SHP77 treated with DMSO at 0.1 percent for 48 hours (cell line): Measurements from ENCODE around the gene TTC34.

Experiments
- DNase-seq: peaks from one replicate; lab custom pipeline; 2025; lab: John Stamatoyannopoulos, UW

Gene TTC34

DNA sequence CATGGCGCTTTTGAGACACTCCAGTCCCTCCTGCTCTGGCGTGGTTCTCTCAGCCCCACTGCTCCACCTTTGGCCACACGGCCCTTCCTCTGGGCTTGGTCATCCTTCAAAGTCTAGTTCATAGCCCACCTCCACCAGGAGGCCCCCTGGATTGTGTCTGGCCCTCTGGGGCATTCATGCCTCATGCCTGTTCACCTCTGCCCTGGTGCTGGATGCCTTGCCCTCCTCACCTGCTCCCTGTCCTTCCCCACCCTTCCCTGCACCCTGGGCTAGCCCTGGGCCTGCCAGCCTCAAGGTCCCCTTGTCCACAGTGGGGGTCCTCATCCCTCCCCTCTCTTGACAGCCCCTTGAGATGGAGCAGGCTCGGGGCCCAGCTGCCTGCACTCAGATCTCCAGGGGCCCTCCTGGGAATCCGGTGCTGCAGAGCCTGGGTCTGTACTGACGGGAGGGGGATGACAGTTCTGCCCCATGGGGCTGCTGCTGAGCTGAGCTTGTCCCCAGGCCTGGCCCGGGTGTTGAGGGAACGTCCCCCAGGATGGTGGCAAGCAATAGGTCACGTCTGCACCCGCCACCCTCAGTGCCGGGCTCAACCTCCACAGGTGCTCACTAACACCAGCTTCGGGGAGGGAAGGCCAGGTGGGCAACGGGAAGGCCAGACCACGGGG lies 196.5 kb downstream of the TTC34 start:
- DNase-seq = no peak

DNA sequence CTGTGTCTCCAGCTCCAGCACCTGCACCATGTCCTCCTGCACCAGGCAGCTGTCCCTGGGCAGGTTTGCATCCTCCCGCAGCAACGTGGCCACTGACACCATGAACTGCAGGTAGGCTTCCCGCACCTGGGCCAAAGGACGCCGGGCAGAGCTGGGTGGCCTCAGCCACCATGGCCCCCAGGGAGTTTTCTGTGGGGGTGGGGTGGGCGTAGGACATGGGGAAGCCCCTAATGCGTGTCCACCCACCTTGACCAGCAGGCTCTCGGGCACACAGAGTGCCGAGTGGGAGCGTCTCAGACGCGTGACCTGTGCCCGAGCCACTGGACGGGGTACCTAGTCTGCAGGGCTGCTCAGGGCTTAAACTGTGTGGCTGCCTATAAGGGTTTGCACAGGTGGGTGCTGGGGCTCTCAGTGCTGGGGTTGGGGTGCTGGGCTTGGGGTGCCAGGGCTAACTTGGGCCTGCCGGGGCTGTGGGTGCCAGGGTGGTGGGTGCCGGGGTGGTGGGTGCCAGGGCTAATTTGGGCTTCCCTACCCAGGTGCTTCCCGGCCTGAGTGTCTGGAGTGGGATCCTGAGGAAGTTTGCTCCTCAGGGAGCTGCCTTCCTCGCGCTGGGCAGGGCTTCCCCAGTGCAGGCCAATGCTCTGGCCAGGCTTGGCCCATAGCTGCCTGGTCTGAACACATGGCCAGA lies 197.2 kb downstream of the TTC34 start:
- DNase-seq = no peak

DNA sequence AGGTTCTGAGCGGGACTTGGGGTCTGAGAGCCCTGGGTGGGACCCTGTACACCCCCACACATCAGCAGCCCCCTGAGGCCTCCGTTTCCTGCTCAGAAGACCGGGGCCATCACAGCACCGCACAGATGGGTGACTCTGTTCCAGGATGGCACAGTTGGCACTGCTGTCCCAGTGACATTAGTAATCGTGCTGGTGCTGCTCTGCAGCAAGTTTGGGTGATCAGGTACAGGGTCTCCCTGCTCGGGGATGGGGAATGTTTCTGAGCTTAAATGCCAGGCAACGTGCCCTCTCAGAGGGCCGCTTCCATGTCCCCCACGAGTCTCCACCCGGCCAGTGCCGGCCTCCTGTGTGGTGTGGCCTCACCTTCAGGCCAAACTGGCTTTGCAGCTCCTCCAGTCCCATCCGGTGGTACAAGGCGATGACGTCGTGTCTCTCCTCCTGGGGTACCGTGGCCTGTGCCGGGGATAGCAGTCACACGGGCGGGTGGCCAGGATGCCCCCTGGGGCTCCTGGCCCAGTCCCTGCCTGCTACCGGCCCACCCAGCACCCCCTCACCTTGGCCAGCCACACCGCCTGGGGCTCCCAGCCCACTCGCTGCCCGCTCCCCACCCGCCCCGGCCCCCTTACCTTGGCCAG lies 197.9 kb downstream of the TTC34 start:
- no peak for DNase-seq

DNA sequence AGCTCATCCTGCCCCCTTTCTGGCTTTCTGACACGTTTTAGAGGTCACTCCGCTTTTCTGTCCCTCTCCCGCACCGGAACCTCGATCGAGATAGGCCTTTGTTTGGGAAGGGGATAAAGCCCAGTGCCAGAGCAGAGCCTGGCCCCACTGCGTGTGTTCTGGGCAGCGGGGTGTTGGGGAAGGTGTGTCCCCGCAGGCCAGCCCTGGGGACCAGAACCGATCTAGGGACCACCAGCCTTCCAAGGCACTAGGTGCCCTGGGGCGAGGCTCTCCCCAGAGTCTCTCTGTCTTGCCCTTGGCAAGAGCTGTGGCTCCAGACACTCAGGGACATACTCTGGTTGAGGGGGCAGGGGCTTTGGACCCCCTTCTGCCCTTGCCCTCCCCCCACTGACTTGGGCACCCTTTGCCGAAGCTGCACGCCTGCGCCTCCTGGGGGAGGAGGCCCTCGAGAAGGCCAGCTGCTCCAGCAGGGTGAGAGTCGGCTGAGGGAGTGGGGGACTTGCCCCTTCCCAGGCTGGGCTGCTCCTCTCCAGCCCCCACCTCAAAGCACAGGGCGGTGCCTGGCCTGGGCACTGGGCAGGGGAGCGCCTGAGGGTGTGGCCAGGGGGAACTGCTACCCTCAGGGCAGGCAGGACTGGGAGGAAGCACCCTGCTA lies 198.5 kb downstream of the TTC34 start:
- no peak for DNase-seq

DNA sequence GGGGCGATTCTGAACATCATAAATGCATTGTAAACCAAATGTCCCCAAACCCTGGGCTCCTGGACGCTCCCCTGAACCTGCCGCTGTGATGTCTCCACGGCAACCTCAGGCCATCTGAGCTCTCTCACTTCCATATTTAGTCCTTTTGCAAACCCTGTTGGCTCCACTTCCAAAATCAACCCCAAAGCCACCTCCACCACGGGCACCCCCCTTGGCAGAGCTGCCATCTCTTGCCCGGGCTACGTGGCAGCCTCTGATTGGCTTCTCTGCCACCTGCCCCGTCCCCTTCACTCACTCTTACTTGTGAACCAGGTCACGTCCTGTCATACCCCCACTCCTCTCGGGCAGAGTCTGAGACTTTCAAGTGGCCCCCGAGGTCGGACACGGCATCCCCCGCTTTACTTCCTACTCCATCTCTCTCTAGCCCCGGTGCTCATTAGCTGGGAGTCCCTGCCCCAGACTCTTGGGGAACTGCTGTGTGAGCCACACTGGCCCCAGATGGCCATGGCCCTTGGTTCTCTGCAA lies 199.1 kb downstream of the TTC34 start:
- DNase-seq = no peak

DNA sequence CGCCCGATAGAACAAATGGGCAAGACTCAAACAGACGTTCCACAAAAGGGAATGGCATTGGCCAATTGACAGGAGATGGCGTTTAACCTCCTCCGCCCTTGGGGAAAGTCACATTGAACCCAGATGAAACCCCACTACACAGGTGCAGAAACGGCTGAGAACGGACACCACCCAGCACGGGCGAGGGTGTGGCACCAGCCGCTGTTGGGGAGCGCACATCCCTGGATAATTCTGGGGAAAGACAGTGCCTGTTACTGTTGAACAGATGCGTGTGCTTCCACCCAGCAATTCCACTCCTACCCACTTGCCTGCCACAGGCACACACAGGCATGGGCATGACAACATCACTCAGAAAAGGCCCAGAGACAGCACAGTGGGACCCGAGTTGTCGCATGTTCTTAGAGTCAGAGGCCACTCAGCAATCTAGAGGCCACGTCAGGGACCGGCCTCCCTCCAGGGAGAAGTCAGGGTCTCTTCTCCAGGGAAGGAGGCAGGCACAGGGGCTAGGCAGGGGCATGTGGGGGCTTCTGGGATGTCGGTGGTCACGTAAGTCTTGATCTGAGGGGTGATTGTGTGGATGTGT lies 199.7 kb downstream of the TTC34 start:
- DNase-seq = no peak

DNA sequence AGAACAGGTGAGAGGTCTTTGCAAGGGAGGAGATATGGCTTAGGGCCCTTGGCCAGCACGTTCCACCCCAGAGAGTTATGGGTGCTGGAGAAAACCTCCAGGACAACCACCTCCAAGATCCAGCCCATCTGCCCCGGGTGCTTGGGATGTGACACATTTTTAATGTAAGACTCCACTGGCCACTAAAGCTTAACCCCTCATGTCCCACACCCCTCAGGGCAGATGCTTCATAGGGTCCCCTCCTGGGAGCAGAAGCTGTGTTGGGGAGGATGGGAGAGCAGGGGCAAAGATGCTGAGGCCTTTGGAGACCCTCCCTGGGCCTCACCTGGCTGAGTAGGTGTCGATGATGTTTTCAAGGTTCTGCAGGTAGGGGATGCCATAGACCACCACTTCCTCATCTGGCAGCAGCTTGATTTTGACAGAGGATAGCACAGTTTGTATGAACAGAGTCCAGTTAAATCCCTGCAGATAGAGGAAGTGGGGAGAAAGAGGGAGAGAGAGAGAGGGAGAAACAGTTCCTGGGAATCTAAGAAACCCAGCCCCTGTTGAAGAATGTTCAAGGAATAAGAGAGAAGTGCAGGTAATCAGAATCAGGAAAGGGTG lies 203.1 kb downstream of the TTC34 start:
- no peak for DNase-seq

DNA sequence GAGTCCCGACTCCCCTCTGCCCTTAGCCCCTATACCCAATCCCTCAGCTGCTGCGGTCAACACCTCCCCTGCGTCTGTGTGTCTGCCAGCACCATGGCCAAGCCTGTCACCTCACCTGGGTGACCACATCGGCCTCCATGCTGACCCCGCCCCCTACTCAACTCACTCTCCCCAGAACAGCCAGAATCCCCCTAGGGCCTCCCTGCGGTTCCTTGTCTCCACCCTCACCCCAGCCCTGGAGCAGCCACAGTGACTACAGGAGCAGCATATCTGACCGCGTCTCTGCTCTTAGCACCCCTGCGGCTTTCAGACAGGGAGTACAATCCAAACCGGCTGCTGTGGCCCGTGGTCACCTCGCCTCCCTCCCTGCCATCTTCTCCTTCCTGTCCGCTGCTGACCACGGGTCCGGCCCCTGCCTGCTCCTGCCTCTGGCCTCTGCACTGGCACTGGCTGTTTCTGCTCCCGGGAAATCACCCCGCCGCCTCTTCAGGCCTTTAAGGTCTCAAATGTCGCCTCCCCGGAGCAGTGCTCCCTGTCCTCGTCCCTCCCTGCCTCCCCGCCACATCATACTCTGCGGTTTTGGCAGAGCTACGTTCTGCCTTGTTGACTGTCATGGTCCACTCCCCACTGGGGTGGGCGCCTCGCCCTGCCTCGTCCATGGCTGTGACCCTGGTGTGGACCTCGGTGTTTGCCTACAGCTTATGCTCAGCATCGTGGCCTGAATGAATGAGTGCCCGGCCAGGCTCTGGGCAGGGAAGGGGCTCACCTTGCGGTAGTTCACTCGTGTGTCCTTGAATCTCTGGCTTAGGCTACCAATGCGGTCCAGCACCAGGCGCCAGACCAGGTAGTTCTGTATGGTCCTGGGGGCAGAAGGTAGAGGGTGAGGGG lies 203.8 kb downstream of the TTC34 start:
- DNase-seq = no peak

DNA sequence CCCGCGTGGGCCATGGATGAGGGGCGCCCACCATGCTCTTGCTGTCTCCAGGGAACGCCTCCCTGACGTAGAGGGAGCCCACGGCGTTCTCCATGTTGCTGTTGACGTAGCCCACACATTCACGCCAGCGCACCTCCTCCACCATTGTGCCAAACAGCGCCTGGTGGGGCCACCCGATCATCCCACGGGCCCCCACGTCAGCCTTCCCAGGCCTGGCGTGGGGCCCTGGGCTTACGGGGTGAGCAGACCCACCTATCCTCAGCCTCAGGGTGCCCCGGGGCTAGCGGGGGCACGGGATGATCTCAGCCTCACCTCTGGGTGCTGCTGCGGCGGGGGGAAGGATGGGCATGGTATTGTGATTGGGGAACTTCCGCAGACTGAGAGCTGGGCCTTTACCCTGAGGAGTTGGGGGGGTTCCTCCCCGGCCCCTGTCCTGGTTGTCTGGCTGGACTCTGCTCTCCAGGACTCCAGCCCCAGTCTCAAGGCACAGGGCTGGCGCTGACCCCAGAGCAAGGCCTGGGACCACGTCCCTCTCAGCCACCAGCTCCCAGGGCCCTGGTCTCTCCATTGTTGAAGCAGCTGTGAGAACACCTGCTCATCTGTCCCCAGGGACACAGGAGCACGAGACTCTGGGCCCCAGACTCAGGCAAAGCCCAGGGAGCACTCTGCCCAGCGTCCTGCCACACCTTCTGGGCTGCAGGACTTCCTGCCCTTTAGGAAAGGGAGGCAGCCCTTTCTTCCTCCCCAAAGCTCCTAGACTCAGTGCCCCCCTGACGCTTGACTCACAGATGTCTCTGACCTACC lies 204.8 kb downstream of the TTC34 start:
- DNase-seq = no peak

DNA sequence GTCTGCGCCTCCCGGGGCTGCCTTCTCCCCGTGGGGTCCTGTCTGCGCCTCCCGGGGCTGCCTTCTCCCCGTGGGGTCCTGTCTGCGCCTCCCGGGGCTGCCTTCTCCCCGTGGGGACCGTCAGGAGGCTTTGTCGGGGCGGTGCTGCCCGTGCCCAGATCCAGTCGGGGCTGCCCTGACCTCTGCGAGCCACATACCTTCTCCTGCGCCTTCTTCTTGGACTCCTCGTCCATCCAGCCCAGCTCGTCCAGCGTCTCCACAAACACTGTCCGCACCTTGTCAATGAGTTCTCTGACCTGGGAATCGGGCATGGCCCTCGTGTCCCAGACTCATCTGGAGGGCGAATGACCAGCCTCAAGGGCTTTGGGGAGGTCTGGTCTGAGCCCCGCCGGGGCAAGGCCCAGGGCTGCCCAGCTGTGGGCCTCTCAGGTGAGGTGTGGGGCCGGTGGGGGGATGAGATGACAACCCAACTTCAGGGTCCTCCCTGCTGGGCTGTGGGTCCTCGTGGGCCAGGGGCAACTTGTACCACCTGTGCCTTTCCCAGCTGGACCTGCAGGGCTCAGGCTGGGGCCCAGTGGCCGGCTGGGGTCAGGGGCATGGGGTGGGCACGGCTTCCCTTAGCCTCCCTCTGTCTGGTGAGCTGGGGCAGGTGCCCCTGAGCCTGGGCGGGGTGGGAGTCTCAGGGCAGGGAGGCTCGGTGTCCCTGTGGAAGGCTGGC lies 205.5 kb downstream of the TTC34 start:
- no peak for DNase-seq

DNA sequence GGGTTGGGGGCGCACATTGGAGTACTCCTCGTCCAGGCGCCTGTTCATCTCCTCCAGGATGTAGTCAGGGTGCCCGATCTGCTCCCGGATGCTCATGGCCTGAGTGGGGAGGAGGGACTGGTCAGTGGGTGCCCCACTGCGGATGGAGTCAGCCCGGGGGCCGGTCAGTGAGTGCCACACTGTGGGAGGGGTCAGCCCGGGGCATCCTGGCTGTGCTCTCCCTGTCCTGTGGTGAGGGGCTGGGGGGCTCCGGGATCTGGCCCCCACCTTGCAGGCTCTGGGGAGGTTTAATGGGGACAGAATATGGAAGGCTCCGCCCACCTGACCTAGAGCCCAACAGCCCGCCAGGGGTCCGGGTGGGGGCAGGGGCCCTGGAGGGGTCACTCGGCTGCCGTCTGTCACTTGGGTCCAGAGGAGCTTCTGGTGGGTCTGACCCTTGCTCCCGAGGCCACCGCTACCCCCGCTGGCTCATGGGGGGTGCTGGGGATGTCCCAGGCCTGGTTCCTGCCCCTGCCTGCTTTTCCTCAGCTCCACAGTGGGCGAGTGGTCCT lies 206.2 kb downstream of the TTC34 start:
- DNase-seq = no peak

DNA sequence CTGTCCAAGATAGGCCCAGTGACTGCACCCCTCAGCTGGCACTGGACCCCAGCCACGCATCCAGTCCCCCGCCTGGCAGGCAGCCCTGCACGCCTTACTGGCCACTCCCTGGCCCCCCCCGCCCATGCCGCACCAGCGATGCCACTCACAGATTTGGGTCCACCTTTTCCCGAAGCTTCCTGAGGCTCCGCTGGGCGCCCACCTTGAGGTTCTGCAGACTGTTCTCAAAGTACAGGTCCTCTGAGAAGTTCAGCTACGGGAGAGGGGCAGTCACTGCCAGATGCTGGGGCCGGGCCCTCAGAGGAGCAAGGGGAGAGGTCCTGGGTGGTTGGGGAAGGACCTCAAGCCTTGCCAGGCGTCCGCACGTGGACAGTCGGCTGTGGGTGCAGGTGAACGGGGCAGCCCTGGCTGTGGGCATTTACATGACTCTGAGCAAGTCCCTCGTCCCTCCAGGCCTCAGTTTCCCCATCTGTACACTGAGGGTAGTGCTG lies 206.8 kb downstream of the TTC34 start:
- DNase-seq = no peak

DNA sequence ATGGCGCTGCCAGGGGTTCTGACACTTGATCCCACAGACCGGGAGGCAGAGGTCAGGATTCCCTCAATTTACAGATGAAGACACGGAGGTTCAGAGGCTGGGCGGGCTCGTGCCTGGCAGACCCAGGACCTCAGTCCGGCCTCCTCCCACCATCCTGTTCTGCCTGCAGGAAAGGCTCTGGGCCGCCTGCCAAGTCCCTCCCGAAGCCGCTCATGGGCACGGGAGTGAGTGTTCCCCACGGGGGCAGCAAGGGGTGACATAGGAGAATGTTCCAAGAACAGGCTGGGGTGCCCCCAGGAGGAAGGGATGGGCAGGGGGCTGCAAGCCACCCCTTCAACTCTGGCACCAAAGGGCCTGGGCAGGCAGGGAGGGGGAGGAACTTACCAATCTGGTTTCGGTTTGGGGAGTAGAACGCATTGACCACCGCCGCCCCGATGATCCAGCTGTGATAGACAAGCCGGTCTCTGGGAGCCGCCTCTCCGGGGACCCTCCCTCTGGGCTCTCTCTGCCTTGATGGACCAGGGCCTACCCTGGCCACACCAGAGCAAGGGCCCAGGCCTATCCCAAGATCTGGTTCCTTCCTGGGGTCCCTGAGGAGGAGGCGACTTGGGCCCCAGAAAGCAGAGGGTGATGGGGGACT lies 207.4 kb downstream of the TTC34 start:
- no peak for DNase-seq

DNA sequence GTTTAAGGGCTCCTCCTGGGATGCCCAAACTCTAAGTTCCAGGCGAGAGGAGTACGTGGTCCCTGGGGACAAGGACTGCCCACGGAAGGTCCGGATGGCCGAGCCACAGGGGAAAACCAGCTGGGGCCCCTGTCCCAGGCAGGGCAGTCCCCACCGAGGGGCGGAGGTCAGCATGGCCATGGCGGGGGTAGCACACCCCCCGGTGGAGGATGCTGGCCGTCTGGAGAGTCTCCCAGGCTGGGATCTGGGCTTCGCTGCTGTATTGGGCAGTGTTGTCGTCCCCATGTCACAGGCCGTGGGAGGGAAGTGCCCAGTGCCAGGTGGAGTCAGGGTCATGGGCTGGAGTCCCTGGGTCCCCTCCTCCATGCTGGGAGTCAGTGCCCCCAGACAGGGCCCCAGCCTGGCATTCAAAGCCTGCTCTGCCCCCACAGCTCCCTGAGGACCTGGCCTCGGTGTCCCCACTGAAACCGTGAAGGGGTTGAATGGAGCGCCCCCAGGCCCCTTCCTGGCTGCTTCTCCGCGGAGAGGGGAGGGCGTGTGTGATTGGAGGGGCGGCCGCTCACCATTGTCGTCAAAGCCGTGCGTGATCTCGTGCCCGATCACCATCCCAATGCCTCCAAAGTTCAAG lies 208.1 kb downstream of the TTC34 start:
- no peak for DNase-seq

DNA sequence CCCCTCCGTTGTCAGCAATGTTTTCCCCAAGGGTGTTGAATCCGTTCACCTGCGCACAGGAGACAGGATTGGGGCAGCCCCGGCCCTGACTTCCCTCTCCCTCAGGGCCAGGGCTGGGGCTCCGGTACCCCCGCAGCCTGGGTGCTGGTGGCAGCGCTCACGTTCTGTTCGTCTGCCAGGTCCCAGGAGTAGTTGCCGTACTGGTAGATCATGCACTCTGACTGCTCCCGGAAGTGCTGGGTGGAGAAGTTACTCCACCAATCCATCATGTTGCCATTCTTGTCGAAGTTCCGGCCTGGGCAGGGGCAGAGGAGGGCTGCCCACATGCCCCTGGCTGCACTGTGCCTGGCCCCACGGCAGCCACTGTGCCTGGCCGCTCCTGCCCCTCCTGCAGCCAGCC lies 208.8 kb downstream of the TTC34 start:
- DNase-seq = no peak

DNA sequence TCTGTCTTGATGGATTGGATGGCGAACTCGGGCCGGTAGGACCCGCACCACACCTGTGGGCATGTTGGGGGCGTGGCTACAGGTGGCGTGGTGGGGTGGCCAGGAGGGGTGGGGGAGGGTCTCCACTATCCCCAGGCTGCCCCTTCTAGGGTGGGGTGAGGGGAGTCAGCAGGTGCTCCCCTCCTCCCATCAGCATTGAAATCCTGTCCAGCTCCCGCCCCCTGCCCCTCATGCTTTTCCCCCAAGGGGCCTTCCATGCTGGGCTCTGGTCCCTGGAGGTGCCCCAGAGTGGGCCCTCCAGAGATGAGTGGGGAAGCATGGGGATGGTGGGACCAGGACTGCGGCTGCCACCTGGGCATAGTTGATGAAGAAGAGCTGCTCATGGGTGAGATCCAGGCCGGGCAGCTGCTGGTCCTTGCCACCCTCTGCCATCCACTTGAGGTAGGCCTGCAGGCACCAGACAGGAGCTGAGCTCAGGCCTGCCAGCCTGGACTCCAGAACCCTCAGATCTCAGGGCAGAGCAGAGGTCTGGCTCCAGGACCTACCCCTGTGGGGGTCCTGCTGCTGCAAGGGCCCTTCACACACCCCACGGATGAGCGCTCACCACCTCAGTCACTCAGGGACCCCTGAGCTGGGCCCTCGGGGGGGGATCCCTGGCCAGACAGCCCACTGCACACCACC lies 209.8 kb downstream of the TTC34 start:
- DNase-seq = no peak

DNA sequence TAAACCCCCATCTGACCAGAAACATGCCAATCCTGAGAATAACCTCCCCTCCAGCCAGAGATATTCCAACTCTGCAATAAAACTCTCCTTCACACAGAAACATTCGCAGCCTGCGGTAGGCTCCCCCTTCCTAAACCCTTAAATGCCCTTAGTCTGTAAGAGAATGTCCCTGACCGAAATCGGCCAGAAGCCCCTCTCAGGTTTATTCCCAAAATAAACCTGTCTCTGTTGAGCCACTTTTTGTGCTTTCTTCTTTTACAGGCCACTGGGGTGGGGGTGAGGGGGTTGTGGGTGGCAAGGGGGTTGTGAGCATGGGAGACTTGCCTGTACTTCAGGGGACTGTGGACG lies 210.3 kb downstream of the TTC34 start:
- no peak for DNase-seq
